ENCODE results near the gene PRMT6.

The PRMT6 gene

DNA sequence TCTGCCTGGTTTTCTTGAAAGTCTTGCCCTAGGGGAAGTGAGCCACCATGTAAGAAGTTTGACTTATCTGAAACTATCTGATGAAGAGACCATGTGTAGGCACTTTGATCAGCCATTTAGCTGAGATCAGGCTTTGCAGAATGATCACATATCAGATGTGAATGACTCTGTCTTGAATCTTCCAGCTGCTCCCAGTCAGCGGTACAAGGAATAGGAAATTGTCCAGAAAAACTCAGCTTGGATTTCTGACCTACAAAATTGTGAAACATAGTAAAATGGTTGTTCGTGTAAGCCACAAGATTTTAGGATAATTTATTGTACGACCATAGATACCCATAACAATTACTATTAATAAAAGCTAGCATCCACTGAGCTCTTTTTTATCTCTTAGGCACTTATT lies 42.5 kb downstream of the PRMT6 start:
- Histone ChIP-seq H3K36me3 (replicated peaks; ENCODE audit: insufficient read depth, low read length) (no peaks in the 10 kb centered on the region), H3K9me3 (replicated peaks; ENCODE audit: insufficient read depth, low read length) (no peaks in the 10 kb centered on the region), H3K27ac (ENCODE audit: low read length) (no peak overlapping the region), H2AFZ (ENCODE audit: low read length) (no peak overlapping the region), H3K4me2 (ENCODE audit: low read depth, low read length) (no peak overlapping the region), H3K4me1 (ENCODE audit: low read length) (no peaks in the 10 kb centered on the region), H3K4me3 (ENCODE audit: low read length) (no peak overlapping the region), H3K79me2 (ENCODE audit: low read length) (no peaks in the 10 kb centered on the region), H3F3A (ENCODE audit: insufficient read depth, low read length) (no peaks in the 10 kb centered on the region), H3K9me2 (replicated peaks; ENCODE audit: insufficient read depth, low read length) (no peaks in the 10 kb centered on the region), H4K20me1 (ENCODE audit: insufficient read depth, low read length) (no peaks in the 10 kb centered on the region), H3K27me3 (replicated peaks; ENCODE audit: insufficient read depth, low read length) (no peaks in the 10 kb centered on the region), H3K9ac (ENCODE audit: low read length) (no peak overlapping the region)
- TF ChIP-seq EZH2 (optimal IDR thresholded peaks at IDR 0.05; ENCODE audit: low read depth, low read length) (no peak), EZH2phosphoT487 (IDR thresholded peaks at IDR 0.05; ENCODE audit: low read length) (no peak)
- TF ChIP-seq, protein P1, sequence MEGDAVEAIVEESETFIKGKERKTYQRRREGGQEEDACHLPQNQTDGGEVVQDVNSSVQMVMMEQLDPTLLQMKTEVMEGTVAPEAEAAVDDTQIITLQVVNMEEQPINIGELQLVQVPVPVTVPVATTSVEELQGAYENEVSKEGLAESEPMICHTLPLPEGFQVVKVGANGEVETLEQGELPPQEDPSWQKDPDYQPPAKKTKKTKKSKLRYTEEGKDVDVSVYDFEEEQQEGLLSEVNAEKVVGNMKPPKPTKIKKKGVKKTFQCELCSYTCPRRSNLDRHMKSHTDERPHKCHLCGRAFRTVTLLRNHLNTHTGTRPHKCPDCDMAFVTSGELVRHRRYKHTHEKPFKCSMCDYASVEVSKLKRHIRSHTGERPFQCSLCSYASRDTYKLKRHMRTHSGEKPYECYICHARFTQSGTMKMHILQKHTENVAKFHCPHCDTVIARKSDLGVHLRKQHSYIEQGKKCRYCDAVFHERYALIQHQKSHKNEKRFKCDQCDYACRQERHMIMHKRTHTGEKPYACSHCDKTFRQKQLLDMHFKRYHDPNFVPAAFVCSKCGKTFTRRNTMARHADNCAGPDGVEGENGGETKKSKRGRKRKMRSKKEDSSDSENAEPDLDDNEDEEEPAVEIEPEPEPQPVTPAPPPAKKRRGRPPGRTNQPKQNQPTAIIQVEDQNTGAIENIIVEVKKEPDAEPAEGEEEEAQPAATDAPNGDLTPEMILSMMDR (IDR thresholded peaks at IDR 0.05; ENCODE audit: low read length) = no peak
- no peak for DNase-seq

GRCh38 chr1:107100331-107100984 lies 44.0 kb downstream of the PRMT6 start:
- Histone ChIP-seq H3K9me2 (replicated peaks; ENCODE audit: insufficient read depth, low read length) (no peaks in the 10 kb centered on the region), H3K9me3 (replicated peaks; ENCODE audit: insufficient read depth, low read length) (no peaks in the 10 kb centered on the region), H3K4me1 (ENCODE audit: low read length) (no peaks in the 10 kb centered on the region), H3K4me3 (ENCODE audit: low read length) (no peak overlapping the region), H3K27ac (ENCODE audit: low read length) (no peak overlapping the region), H3K79me2 (ENCODE audit: low read length) (no peaks in the 10 kb centered on the region), H3K4me2 (ENCODE audit: low read depth, low read length) (no peak overlapping the region), H3K36me3 (replicated peaks; ENCODE audit: insufficient read depth, low read length) (no peaks in the 10 kb centered on the region), H4K20me1 (ENCODE audit: insufficient read depth, low read length) (no peaks in the 10 kb centered on the region), H3K27me3 (replicated peaks; ENCODE audit: insufficient read depth, low read length) (no peaks in the 10 kb centered on the region), H2AFZ (ENCODE audit: low read length) (no peak overlapping the region), H3F3A (ENCODE audit: insufficient read depth, low read length) (no peaks in the 10 kb centered on the region), H3K9ac (ENCODE audit: low read length) (no peak overlapping the region)
- TF ChIP-seq, protein P1 (IDR thresholded peaks at IDR 0.05; ENCODE audit: low read length) = no peak
- TF ChIP-seq EZH2phosphoT487 (IDR thresholded peaks at IDR 0.05; ENCODE audit: low read length) (no peak), EZH2 (optimal IDR thresholded peaks at IDR 0.05; ENCODE audit: low read depth, low read length) (no peak)
- DNase-seq = no peak

DNA sequence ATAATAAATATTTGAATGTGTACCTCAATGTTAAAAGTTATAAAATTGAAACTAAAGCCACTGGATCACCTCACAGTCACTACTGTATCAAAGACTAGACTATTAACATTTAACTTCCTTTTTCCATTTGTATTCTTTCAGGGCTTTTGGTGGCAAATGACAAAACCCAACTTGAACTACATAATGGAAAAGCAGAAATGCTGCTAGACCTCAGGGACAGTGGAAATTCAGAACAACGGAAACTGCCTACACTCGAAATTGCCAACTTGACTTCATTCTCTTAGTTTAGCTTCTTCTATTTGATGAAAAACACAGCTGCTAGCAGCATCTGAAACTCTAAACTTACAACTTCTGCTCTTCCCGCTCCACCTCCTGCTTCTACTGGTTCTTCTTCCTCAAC lies 49.4 kb downstream of the PRMT6 start:
- no peak overlapping the region for H3K4me2 ChIP-seq (ENCODE audit: low read depth, low read length)
- H2AFZ ChIP-seq (ENCODE audit: low read length) = no peak overlapping the region
- no peaks in the 10 kb centered on the region for H3K9me3 ChIP-seq (replicated peaks; ENCODE audit: insufficient read depth, low read length)
- H3K9ac ChIP-seq (ENCODE audit: low read length) = no peak overlapping the region
- no peaks in the 10 kb centered on the region for H3K27me3 ChIP-seq (replicated peaks; ENCODE audit: insufficient read depth, low read length)
- TF ChIP-seq EZH2 (optimal IDR thresholded peaks at IDR 0.05; ENCODE audit: low read depth, low read length) = no peak
- TF ChIP-seq EZH2phosphoT487 (IDR thresholded peaks at IDR 0.05; ENCODE audit: low read length) = no peak
- TF ChIP-seq, protein P1 (IDR thresholded peaks at IDR 0.05; ENCODE audit: low read length) = no peak
- H4K20me1 ChIP-seq (ENCODE audit: insufficient read depth, low read length) = no peaks in the 10 kb centered on the region
- H3K4me3 ChIP-seq (ENCODE audit: low read length) = no peak overlapping the region
- H3K79me2 ChIP-seq (ENCODE audit: low read length) = no peaks in the 10 kb centered on the region
- DNase-seq = no peak
- no peaks in the 10 kb centered on the region for H3F3A ChIP-seq (ENCODE audit: insufficient read depth, low read length)
- H3K27ac ChIP-seq (ENCODE audit: low read length) = no peak overlapping the region
- H3K9me2 ChIP-seq (replicated peaks; ENCODE audit: insufficient read depth, low read length) = no peaks in the 10 kb centered on the region
- H3K36me3 ChIP-seq (replicated peaks; ENCODE audit: insufficient read depth, low read length) = no peaks in the 10 kb centered on the region
- no peaks in the 10 kb centered on the region for H3K4me1 ChIP-seq (ENCODE audit: low read length)

Measured in MM.1S (cell line).